GM23248 (cell line): ENCODE measurements around the gene SNRNP200. TPM values are rescaled to one million over a fixed set of nuclear protein-coding genes. Genes with fewer than 3 reads are reported as not detected.

Experiments
- DNase-seq: peaks from one replicate; pipeline ENCODE4 v3.0.0-alpha.2; 2015
- H2AFZ ChIP-seq: fragments of 200-600 bp; sonication (generic); 2 replicates; pipeline ENCODE4 v1.6.1; 2016; ENCODE audit warnings: antibody characterized with exemption
- H3F3A ChIP-seq: fragments of 200-600 bp; sonication (generic); 2 replicates; pipeline ENCODE4 v1.6.1; 2016; ENCODE audit warnings: mild to moderate bottlenecking, antibody characterized with exemption, mixed run types; ENCODE audit not compliant: insufficient read depth
- H3K27ac ChIP-seq: fragments of 200-600 bp; sonication (generic); 2 replicates; pipeline ENCODE4 v1.5.1; 2016; ENCODE audit warnings: mild to moderate bottlenecking
- H3K27me3 ChIP-seq: fragments of 200-600 bp; sonication (generic); replicated peaks from 2 replicates; pipeline ENCODE4 v1.6.1; 2016; ENCODE audit warnings: mild to moderate bottlenecking; ENCODE audit not compliant: insufficient read depth
- H3K36me3 ChIP-seq: fragments of 200-600 bp; sonication (generic); 2 replicates; pipeline ENCODE4 v1.6.1; 2016; ENCODE audit warnings: low read depth, mild to moderate bottlenecking
- H3K4me1 ChIP-seq: fragments of 200-600 bp; sonication (generic); 2 replicates; pipeline ENCODE4 v1.6.1; 2016; ENCODE audit warnings: mild to moderate bottlenecking; ENCODE audit not compliant: insufficient read depth
- H3K4me2 ChIP-seq: fragments of 200-600 bp; sonication (generic); one replicate; pipeline ENCODE4 v1.6.1; 2016; ENCODE audit warnings: mild to moderate bottlenecking; ENCODE audit not compliant: unreplicated experiment
- H3K4me3 ChIP-seq: fragments of 200-600 bp; sonication (generic); 2 replicates; pipeline ENCODE4 v1.5.1; 2016; ENCODE audit warnings: mild to moderate bottlenecking
- H3K79me2 ChIP-seq: fragments of 200-600 bp; sonication (generic); 2 replicates; pipeline ENCODE4 v1.6.1; 2016; ENCODE audit warnings: mild to moderate bottlenecking; ENCODE audit not compliant: insufficient read depth
- H3K9ac ChIP-seq: fragments of 200-600 bp; sonication (generic); 2 replicates; pipeline ENCODE4 v1.6.1; 2016; ENCODE audit warnings: mild to moderate bottlenecking
- H3K9me2 ChIP-seq: fragments of 200-600 bp; sonication (generic); 2 replicates; pipeline ENCODE4 v1.6.1; 2016; ENCODE audit warnings: mixed run types, mild to moderate bottlenecking, moderate library complexity; ENCODE audit not compliant: insufficient read depth
- H3K9me3 ChIP-seq: fragments of 200-600 bp; sonication (generic); one replicate; pipeline ENCODE4 v1.6.1; 2017; ENCODE audit warnings: low read depth
- H4K20me1 ChIP-seq: fragments of 200-600 bp; sonication (generic); 2 replicates; pipeline ENCODE4 v1.6.0; 2016; ENCODE audit not compliant: insufficient read depth
- EZH2 ChIP-seq: fragments of 200-600 bp; sonication (generic); IDR thresholded peaks from 2 replicates; pipeline ENCODE4 v1.6.1; 2018; ENCODE audit warnings: antibody characterized with exemption, mild to moderate bottlenecking; ENCODE audit not compliant: insufficient read depth, poor library complexity, severe bottlenecking
- EZH2phosphoT487 ChIP-seq: fragments of 200-600 bp; sonication (generic); IDR thresholded peaks from 2 replicates; pipeline ENCODE4 v1.6.1; 2018; ENCODE audit warnings: antibody characterized with exemption, moderate library complexity, mild to moderate bottlenecking, low read depth; ENCODE audit not compliant: insufficient read depth
- WGBS, 2 experiments: methylation state at CpG; one replicate each; pipeline ENCODE4 v1.1.6; 2015 to 2017; ENCODE audit warnings: low lambda C conversion rate in 2 of 2, low coverage in 1 of 2; ENCODE audit errors: missing lambda C conversion rate in 2 of 2; 5-methylcytosine and 5-hydroxymethylcytosine counted together
- in situ Hi-C: fragments of 300-500 bp; cut with MboI; formaldehyde crosslinking; loops from 2 replicates; pipeline ENCODE4 v1.15.0; 2020
- polyA plus RNA-seq: library from polyadenylated mRNA; unstranded; fragments of >200 nt; fragmentation: Nextera tagmentation; extraction: Ambion mirVana; gene quantifications from 2 replicates; pipeline ENCODE4 v1.2.1, GENCODE V29; 2016
- total RNA-seq: library from RNA; depleted of rRNA; stranded (reverse); fragments of >200 nt; shearing (Covaris generic); gene quantifications from 2 replicates; pipeline ENCODE4 v1.2.3, GENCODE V29; 2014

SNRNP200 gene
- total and polyA plus RNA-seq, 2 experiments from 2014 or later = 34.2 to 40.5 TPM

DNA sequence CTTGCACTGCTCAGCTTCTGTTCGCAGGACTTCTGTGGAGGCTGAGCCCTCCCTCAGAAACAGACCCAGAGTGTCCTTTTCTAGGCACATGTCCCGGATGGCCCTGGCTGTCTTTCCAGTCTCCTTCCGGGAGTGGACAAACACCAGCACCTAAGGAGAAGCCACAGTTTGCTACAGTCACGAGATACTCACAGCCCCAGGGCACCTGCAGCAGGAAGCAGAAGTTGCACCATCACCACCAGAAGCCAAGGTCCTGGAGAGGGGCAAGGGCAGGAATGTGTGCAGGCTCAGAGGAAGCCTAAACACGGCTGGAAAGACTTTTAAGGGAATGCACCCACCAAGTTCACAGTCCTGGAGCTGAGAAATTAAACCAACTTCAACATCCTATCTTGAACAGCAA lies 13.6 kb downstream of the SNRNP200 start:
- Histone ChIP-seq H3K27ac (no peak overlapping the region), H3K4me2 (no peak overlapping the region), H2AFZ (no peak overlapping the region), H3K27me3 (no peaks in the 10 kb centered on the region), H3K9ac (no peak overlapping the region), H3K4me3 (no peak overlapping the region), H4K20me1 (no peaks in the 10 kb centered on the region), H3K4me1 (no peaks in the 10 kb centered on the region), H3F3A (no peaks in the 10 kb centered on the region), H3K9me3 (no peaks in the 10 kb centered on the region), H3K9me2 (no peaks in the 10 kb centered on the region), H3K79me2 (no peaks in the 10 kb centered on the region), H3K36me3 (peaks cover 84% of the 10 kb centered on the region)
- 91 to 94% methylated on average over 5 of the region's 5 CpGs for WGBS, 2 experiments
- DNase-seq = no peak
- in situ Hi-C loops = loop anchor here (25.0 kb wide), 1 partner anchor 221 kb away; the partner anchor contains the start of gene NEURL3
- TF ChIP-seq EZH2 (no peak), EZH2phosphoT487 (no peak)

- H3K9ac ChIP-seq = no peak overlapping the region
- H3F3A ChIP-seq = no peaks in the 10 kb centered on the region
- no peak overlapping the region for H2AFZ ChIP-seq
- no peaks in the 10 kb centered on the region for H3K4me1 ChIP-seq
- H3K9me2 ChIP-seq = no peaks in the 10 kb centered on the region
- no peaks in the 10 kb centered on the region for H4K20me1 ChIP-seq
- 93 to 97% methylated on average over 6 of the region's 6 CpGs for WGBS, 2 experiments
- no peaks in the 10 kb centered on the region for H3K27me3 ChIP-seq
- no peaks in the 10 kb centered on the region for H3K79me2 ChIP-seq
- peaks cover 48% of the 10 kb centered on the region for H3K36me3 ChIP-seq
- no peak for DNase-seq
- no peak overlapping the region for H3K4me3 ChIP-seq
- H3K4me2 ChIP-seq = no peak overlapping the region
- in situ Hi-C loops = loop anchor here (25.0 kb wide), 1 partner anchor 225 kb away; the partner anchor contains the start of gene NEURL3
- TF ChIP-seq EZH2phosphoT487 = no peak
- TF ChIP-seq EZH2 = no peak
- H3K9me3 ChIP-seq = no peaks in the 10 kb centered on the region
- H3K27ac ChIP-seq = no peak overlapping the region
Observed at GRCh38 chr2:96287273-96287856, 18.0 kb downstream of the SNRNP200 start.

DNA sequence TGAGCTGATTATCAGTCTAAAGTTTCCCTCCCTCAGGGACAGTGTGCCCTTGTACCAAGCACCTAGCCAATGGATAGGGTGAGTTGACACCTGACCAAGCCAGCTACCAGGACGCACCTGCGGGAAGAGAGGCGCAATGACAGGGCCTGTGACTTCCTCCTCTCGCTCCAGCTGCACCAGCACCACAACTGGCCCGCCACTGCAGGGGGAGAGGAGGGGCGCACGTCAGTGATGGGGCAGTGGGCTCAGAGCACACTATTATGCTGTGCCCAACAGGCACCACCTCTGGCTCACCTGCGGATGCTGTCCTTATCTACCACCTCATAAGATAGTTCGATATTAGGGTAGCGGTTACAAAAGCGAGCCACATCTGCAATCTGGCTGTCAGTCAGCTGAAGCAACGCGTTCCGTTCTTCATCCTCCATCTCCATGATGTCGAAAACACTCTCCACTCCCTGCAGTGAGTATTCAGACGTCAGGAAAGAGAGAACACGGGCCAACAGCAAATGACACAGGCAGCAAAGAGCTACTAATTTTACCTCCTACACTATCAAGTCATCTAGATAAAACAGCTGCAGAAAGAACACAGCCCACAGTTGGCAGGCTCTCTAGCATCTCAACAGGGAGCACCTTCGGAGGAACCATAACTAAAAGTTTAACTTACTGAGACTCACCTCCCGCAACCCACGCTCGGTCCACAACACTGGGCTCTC lies 28.4 kb downstream of the SNRNP200 start:
- no peak overlapping the region for H3K4me3 ChIP-seq
- H3K36me3 ChIP-seq = peaks cover 44% of the 10 kb centered on the region; the same call in 1 of the 2 replicates
- DNase-seq = no peak
- H3K27ac ChIP-seq = no peak overlapping the region
- no peaks in the 10 kb centered on the region for H3K9me2 ChIP-seq
- H3K79me2 ChIP-seq = no peaks in the 10 kb centered on the region
- H3K27me3 ChIP-seq = no peaks in the 10 kb centered on the region
- H3K9ac ChIP-seq = no peak overlapping the region
- no peaks in the 10 kb centered on the region for H4K20me1 ChIP-seq
- H3K4me2 ChIP-seq = no peak overlapping the region
- 88 to 91% methylated on average over 21 of the region's 21 CpGs for WGBS, 2 experiments
- no peak overlapping the region for H2AFZ ChIP-seq
- TF ChIP-seq EZH2phosphoT487 (no peak), EZH2 (no peak)
- peaks cover 12% of the 10 kb centered on the region for H3K4me1 ChIP-seq
- peaks cover 43% of the 10 kb centered on the region for H3F3A ChIP-seq
- H3K9me3 ChIP-seq = no peaks in the 10 kb centered on the region
- in situ Hi-C loops = loop anchor here (25.0 kb wide), 1 partner anchor 235 kb away; the partner anchor contains the start of gene NEURL3

DNA sequence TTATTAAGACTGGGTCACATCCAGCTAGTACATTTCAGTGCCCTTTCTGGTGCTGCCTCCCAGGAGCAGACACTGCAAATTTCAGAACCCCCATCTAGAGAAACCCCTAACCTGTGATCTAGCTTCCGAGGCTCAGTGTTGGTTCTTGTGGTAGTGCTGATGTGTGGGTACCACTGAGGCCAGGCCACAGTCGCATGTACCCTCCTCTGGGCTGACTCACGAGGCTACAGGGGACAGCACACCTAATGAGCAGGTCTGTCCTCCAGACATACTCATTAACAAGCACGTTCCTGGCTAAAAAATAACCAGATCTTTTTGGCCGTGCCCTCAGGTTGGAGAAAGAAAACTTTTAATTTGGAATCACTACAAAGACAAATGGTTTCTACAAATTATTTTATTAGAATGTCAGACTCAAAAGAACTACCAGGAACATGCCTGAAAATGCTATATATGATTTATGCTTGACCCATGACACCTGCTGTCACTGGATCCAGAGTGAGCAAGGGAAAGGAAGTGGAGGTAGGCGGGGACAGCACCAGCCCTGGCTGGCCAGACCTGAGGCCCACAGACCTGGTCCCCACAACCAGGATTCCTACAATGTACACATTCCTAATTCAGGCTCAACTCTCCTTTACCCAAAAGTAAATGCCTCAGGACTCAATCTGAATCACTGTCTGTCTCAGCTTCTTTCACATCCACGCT lies 30.8 kb downstream of the SNRNP200 start:
- no peak for TF ChIP-seq EZH2phosphoT487
- no peak for TF ChIP-seq EZH2
- Histone ChIP-seq H3K27me3 (no peaks in the 10 kb centered on the region), H4K20me1 (no peaks in the 10 kb centered on the region), H2AFZ (no peak overlapping the region), H3K9ac (no peak overlapping the region), H3K27ac (peak overlapping the region; percentile 44), H3K36me3 (peaks cover 44% of the 10 kb centered on the region; the same call in 1 of the 2 replicates), H3K9me2 (no peaks in the 10 kb centered on the region), H3F3A (peaks cover 52% of the 10 kb centered on the region), H3K4me3 (no peak overlapping the region), H3K79me2 (no peaks in the 10 kb centered on the region), H3K4me2 (no peak overlapping the region), H3K4me1 (peaks cover 12% of the 10 kb centered on the region), H3K9me3 (no peaks in the 10 kb centered on the region)
- no peak for DNase-seq
- 56 to 60% methylated on average over 7 of the region's 7 CpGs for WGBS, 2 experiments
- in situ Hi-C loops = loop anchor here (25.0 kb wide), 2 partner anchors 238 to 262 kb away; partner anchors contain the start of gene NEURL3
